ENCODE results near the gene UCK1.

The UCK1 gene

GRCh38 chr9:131578731-131579504 lies 47.9 kb upstream of the UCK1 start:
- H3K36me3 ChIP-seq (ENCODE audit: low read length) = no peaks in the 10 kb centered on the region
- H3K4me2 ChIP-seq (ENCODE audit: low read depth, low read length, poor library complexity, severe bottlenecking) = no peak overlapping the region
- TF ChIP-seq CTCF (IDR thresholded peaks at IDR 0.05; ENCODE audit: insufficient read depth, low read length, poor library complexity, severe bottlenecking) = no peak
- no peak for TF ChIP-seq EZH2phosphoT487 (conservative IDR thresholded peaks at IDR 0.05; ENCODE audit: low read length)
- no peak overlapping the region for H2AFZ ChIP-seq (ENCODE audit: low read depth, low read length, severe bottlenecking)
- H3K9ac ChIP-seq (ENCODE audit: low read length) = no peak overlapping the region
- no peak overlapping the region for H3K4me3 ChIP-seq (ENCODE audit: insufficient read depth, low read length, poor library complexity, severe bottlenecking)
- no peaks in the 10 kb centered on the region for H3K9me3 ChIP-seq (ENCODE audit: insufficient read depth, low read length)
- H3K27me3 ChIP-seq (ENCODE audit: low read length) = no peaks in the 10 kb centered on the region
- H3K9me2 ChIP-seq (replicated peaks; ENCODE audit: insufficient read depth, low read length) = no peaks in the 10 kb centered on the region
- H3K79me2 ChIP-seq (ENCODE audit: insufficient read depth, low read length) = no peaks in the 10 kb centered on the region
- no peaks in the 10 kb centered on the region for H4K20me1 ChIP-seq (ENCODE audit: low read depth, low read length)
- no peak overlapping the region for H3K27ac ChIP-seq (ENCODE audit: low read depth, low read length)
- no peaks in the 10 kb centered on the region for H3F3A ChIP-seq (ENCODE audit: insufficient read depth)

GRCh38 chr9:131578021-131578420 lies 47.0 kb upstream of the UCK1 start:
- Histone ChIP-seq H3K79me2 (ENCODE audit: insufficient read depth, low read length) (no peaks in the 10 kb centered on the region), H3F3A (ENCODE audit: insufficient read depth) (no peaks in the 10 kb centered on the region), H2AFZ (ENCODE audit: low read depth, low read length, severe bottlenecking) (no peak overlapping the region), H3K9me2 (replicated peaks; ENCODE audit: insufficient read depth, low read length) (no peaks in the 10 kb centered on the region), H3K36me3 (ENCODE audit: low read length) (no peaks in the 10 kb centered on the region), H3K4me2 (ENCODE audit: low read depth, low read length, poor library complexity, severe bottlenecking) (no peak overlapping the region), H3K9ac (ENCODE audit: low read length) (no peak overlapping the region), H3K4me3 (ENCODE audit: insufficient read depth, low read length, poor library complexity, severe bottlenecking) (no peak overlapping the region), H4K20me1 (ENCODE audit: low read depth, low read length) (no peaks in the 10 kb centered on the region), H3K9me3 (ENCODE audit: insufficient read depth, low read length) (no peaks in the 10 kb centered on the region), H3K27ac (ENCODE audit: low read depth, low read length) (no peak overlapping the region), H3K27me3 (ENCODE audit: low read length) (no peaks in the 10 kb centered on the region)
- TF ChIP-seq EZH2phosphoT487 (conservative IDR thresholded peaks at IDR 0.05; ENCODE audit: low read length) (no peak), CTCF (IDR thresholded peaks at IDR 0.05; ENCODE audit: insufficient read depth, low read length, poor library complexity, severe bottlenecking) (no peak)

- peaks cover 1% of the 10 kb centered on the region; the same call in 1 of the 2 replicates for H3K36me3 ChIP-seq (ENCODE audit: low read length)
Observed at GRCh38 chr9:131577005-131578000, 46.2 kb upstream of the UCK1 start.

More at GRCh38 chr9:131577005-131578000, 46.2 kb upstream of the UCK1 start:
- Histone ChIP-seq H2AFZ (ENCODE audit: low read depth, low read length, severe bottlenecking) (no peak overlapping the region), H3K27ac (ENCODE audit: low read depth, low read length) (no peak overlapping the region), H3K9me3 (ENCODE audit: insufficient read depth, low read length) (no peaks in the 10 kb centered on the region), H3K9ac (ENCODE audit: low read length) (no peak overlapping the region), H3K27me3 (ENCODE audit: low read length) (no peaks in the 10 kb centered on the region), H3K4me2 (ENCODE audit: low read depth, low read length, poor library complexity, severe bottlenecking) (no peak overlapping the region), H3K79me2 (ENCODE audit: insufficient read depth, low read length) (no peaks in the 10 kb centered on the region), H3K9me2 (replicated peaks; ENCODE audit: insufficient read depth, low read length) (no peaks in the 10 kb centered on the region), H3K4me3 (ENCODE audit: insufficient read depth, low read length, poor library complexity, severe bottlenecking) (no peak overlapping the region), H4K20me1 (ENCODE audit: low read depth, low read length) (no peaks in the 10 kb centered on the region), H3F3A (ENCODE audit: insufficient read depth) (no peaks in the 10 kb centered on the region)
- no peak for TF ChIP-seq EZH2phosphoT487 (conservative IDR thresholded peaks at IDR 0.05; ENCODE audit: low read length)
- no peak for TF ChIP-seq CTCF (IDR thresholded peaks at IDR 0.05; ENCODE audit: insufficient read depth, low read length, poor library complexity, severe bottlenecking)
